Cardiac fibroblast (primary cell): Measurements from ENCODE around the gene TFEB.

Experiments used
- DNase-seq, 2 donors: peaks; one replicate each; pipeline versions ENCODE4 v3.0.0 to v3.0.0-alpha.2; 2010; ENCODE audit warnings: low read depth in 2 of 2
- H3K4me3 ChIP-seq, 2 donors: replicated peaks in 1 of 2; 1 replicate in 1 of 2; 2 replicates in 1 of 2; pipeline ENCODE4 v1.5.1; 2011; ENCODE audit warnings: low read depth in 2 of 2, low read length in 2 of 2, mild to moderate bottlenecking in 2 of 2, moderate library complexity in 1 of 2
- CTCF ChIP-seq: IDR thresholded peaks from one replicate; pipeline ENCODE4 v1.5.1; 2011; ENCODE audit warnings: low read depth, mild to moderate bottlenecking, low read length, inconsistent platforms

Gene TFEB

GRCh38 chr6:41744236-41744787, 8.9 kb upstream of the TFEB start:
- TF ChIP-seq CTCF: no peak

GRCh38 chr6:41743406-41744235, 8.2 kb upstream of the TFEB start:
- no peak for TF ChIP-seq CTCF
- no peak overlapping the region for H3K4me3 ChIP-seq
- no peak for DNase-seq

More at GRCh38 chr6:41744236-41744787, 8.9 kb upstream of the TFEB start:
- DNase-seq: no peak
- H3K4me3 ChIP-seq: no peak overlapping the region

- no peak overlapping the region for H3K4me3 ChIP-seq
- no peak for TF ChIP-seq CTCF
- no peak for DNase-seq
These were observed 6.5 kb upstream of the TFEB start for GRCh38 chr6:41741625-41742490.

GRCh38 chr6:41740366-41741162, 5.2 kb upstream of the TFEB start:
- no peak for DNase-seq
- H3K4me3 ChIP-seq: no peak overlapping the region
- TF ChIP-seq CTCF: no peak

- no peak overlapping the region for H3K4me3 ChIP-seq
- no peak for TF ChIP-seq CTCF
- peak in 1 of 2 donors; percentile 70 for DNase-seq
These were observed 3.6 kb upstream of the TFEB start for GRCh38 chr6:41739041-41739440.

- H3K4me3 ChIP-seq: no peak overlapping the region
- no peak for TF ChIP-seq CTCF
- DNase-seq: no peak
These were observed 2.3 kb upstream of the TFEB start for GRCh38 chr6:41737591-41738130.
